GM23338 (cell line): ENCODE results near the gene DTD2. TPM values are rescaled to one million over a fixed set of nuclear protein-coding genes. Genes with fewer than 3 reads are reported as not detected.
"Not testable (repeated sequence)": the region's sequence is repeated elsewhere in the genome, so short reads cannot be mapped to it uniquely, and the experiment has no call there.

Experiments
- ATAC-seq: fragments of 200-7000 bp; cut with Tn5 transposase; 3 replicates; pipeline ENCODE4 v1.9.1; 2020
- DNase-seq: peaks from one replicate; pipeline ENCODE4 v3.0.0-alpha.2; 2015; ENCODE audit warnings: low spot score
- H2AFZ ChIP-seq: fragments of 200-600 bp; sonication (generic); 2 replicates; pipeline ENCODE4 v1.8.0; 2016; ENCODE audit warnings: antibody characterized with exemption, mild to moderate bottlenecking, moderate library complexity
- H3F3A ChIP-seq: fragments of 200-600 bp; sonication (generic); replicated peaks from 2 replicates; pipeline ENCODE4 v1.8.0; 2017; ENCODE audit warnings: antibody characterized with exemption, mixed run types, low read depth
- H3K27ac ChIP-seq: fragments of 200-600 bp; sonication (generic); 2 replicates; pipeline ENCODE4 v1.6.1; 2016; ENCODE audit warnings: low read depth
- H3K27me3 ChIP-seq: fragments of 200-600 bp; sonication (generic); 2 replicates; pipeline ENCODE4 v1.8.0; 2016; ENCODE audit warnings: mild to moderate bottlenecking, mixed run types, moderate library complexity; ENCODE audit not compliant: insufficient read depth
- H3K36me3 ChIP-seq: fragments of 200-600 bp; sonication (generic); 2 replicates; pipeline ENCODE4 v1.8.0; 2016; ENCODE audit warnings: mild to moderate bottlenecking; ENCODE audit not compliant: insufficient read depth
- H3K4me1 ChIP-seq: fragments of 200-600 bp; sonication (generic); 2 replicates; pipeline ENCODE4 v1.8.0; 2016; ENCODE audit warnings: mild to moderate bottlenecking, moderate library complexity; ENCODE audit not compliant: insufficient read depth
- H3K4me2 ChIP-seq: fragments of 200-600 bp; sonication (generic); 2 replicates; pipeline ENCODE4 v1.7.1; 2017; ENCODE audit warnings: mixed run types
- H3K4me3 ChIP-seq: fragments of 200-600 bp; sonication (generic); 2 replicates; pipeline ENCODE4 v1.6.1; 2016; ENCODE audit warnings: mixed run types
- H3K79me2 ChIP-seq: fragments of 200-600 bp; sonication (generic); replicated peaks from 2 replicates; pipeline ENCODE4 v1.8.0; 2017; ENCODE audit warnings: mild to moderate bottlenecking; ENCODE audit not compliant: insufficient read depth
- H3K9me2 ChIP-seq: fragments of 200-600 bp; sonication (generic); 2 replicates; pipeline ENCODE4 v1.8.0; 2017; ENCODE audit not compliant: insufficient read depth
- H4K20me1 ChIP-seq: fragments of 200-600 bp; sonication (generic); replicated peaks from 2 replicates; pipeline ENCODE4 v1.8.0; 2017; ENCODE audit warnings: mild to moderate bottlenecking; ENCODE audit not compliant: insufficient read depth
- H3K27ac Mint-ChIP-seq: 2 replicates; pipeline ENCODE4 v1.8.0; 2020; ENCODE audit warnings: inconsistent platforms, mild to moderate bottlenecking, moderate library complexity, mixed read lengths
- H3K27me3 Mint-ChIP-seq: 3 replicates; pipeline ENCODE4 v1.8.0; 2022; ENCODE audit warnings: low read depth, mild to moderate bottlenecking, moderate library complexity, mixed read lengths, inconsistent platforms; ENCODE audit not compliant: insufficient read depth, poor library complexity
- H3K36me3 Mint-ChIP-seq: 3 replicates; pipeline ENCODE4 v1.8.0; 2021; ENCODE audit warnings: low read depth, mild to moderate bottlenecking, inconsistent platforms, moderate library complexity, mixed read lengths
- H3K4me1 Mint-ChIP-seq: 3 replicates; pipeline ENCODE4 v1.8.0; 2020; ENCODE audit warnings: mild to moderate bottlenecking, inconsistent platforms, mixed read lengths
- H3K4me3 Mint-ChIP-seq: 3 replicates; pipeline ENCODE4 v1.8.0; 2021; ENCODE audit warnings: moderate library complexity, mild to moderate bottlenecking, inconsistent platforms, mixed read lengths
- H3K9me3 Mint-ChIP-seq: 3 replicates; pipeline ENCODE4 v1.8.0; 2020; ENCODE audit warnings: moderate library complexity, mild to moderate bottlenecking, inconsistent platforms, mixed read lengths
- CREB1 ChIP-seq: fragments of 250-450 bp; sonication (Bioruptor Pico); IDR thresholded peaks from 2 replicates; pipeline ENCODE4 v1.5.0; 2020; ENCODE audit warnings: low read depth, mild to moderate bottlenecking, moderate library complexity
- EZH2phosphoT487 ChIP-seq: fragments of 200-600 bp; sonication (generic); IDR thresholded peaks from one replicate; pipeline ENCODE4 v1.8.1; 2018; ENCODE audit warnings: antibody characterized with exemption; ENCODE audit not compliant: unreplicated experiment
- JUNB ChIP-seq: IDR thresholded peaks from one replicate; pipeline ENCODE4 v1.6.1; 2016; ENCODE audit warnings: antibody characterized with exemption; ENCODE audit not compliant: unreplicated experiment
- POLR2AphosphoS5 ChIP-seq: IDR thresholded peaks from 2 replicates; pipeline ENCODE4 v1.6.1; 2016; ENCODE audit warnings: antibody characterized with exemption, low read depth
- REST ChIP-seq: IDR thresholded peaks from one replicate; pipeline ENCODE4 v1.6.1; 2018; ENCODE audit warnings: antibody characterized with exemption; ENCODE audit not compliant: unreplicated experiment
- ZNF114 ChIP-seq: fragments of 250-450 bp; sonication (Bioruptor Pico); IDR thresholded peaks from 2 replicates; pipeline ENCODE4 v1.5.0; 2020; ENCODE audit warnings: mild to moderate bottlenecking, moderate library complexity
- ZNF331 ChIP-seq: fragments of 250-450 bp; sonication (Bioruptor Pico); IDR thresholded peaks from 2 replicates; pipeline ENCODE4 v1.5.0; 2020; ENCODE audit warnings: low read depth, mild to moderate bottlenecking, moderate library complexity
- ZNF462 ChIP-seq: fragments of 250-450 bp; sonication (Bioruptor Pico); IDR thresholded peaks from 2 replicates; pipeline ENCODE4 v1.5.0; 2020; ENCODE audit warnings: mild to moderate bottlenecking, moderate library complexity
- polyA plus RNA-seq: library from polyadenylated mRNA; unstranded; fragments of >200 nt; fragmentation: Nextera tagmentation; extraction: Ambion mirVana; gene quantifications from 2 replicates; pipeline ENCODE4 v1.2.1, GENCODE V29; 2016
- total RNA-seq: library from RNA; depleted of rRNA; stranded (reverse); fragments of >200 nt; shearing (Covaris generic); gene quantifications from 2 replicates; pipeline ENCODE4 v1.2.3, GENCODE V29; 2014
- TF ChIP-seq, protein P1 (sequence below): IDR thresholded peaks from 2 replicates; pipeline ENCODE4 v1.6.1; 2016; ENCODE audit warnings: antibody characterized with exemption
- TF ChIP-seq, protein P2 (sequence below), 2 experiments: fragments of 200-600 bp in 1 of 2; sonication (generic) in 1 of 2; conservative IDR thresholded peaks; 2 replicates each; pipeline versions ENCODE4 v1.5.1 to v1.6.1; 2016 to 2017; ENCODE audit warnings: antibody characterized with exemption in 2 of 2, low read depth in 2 of 2, mild to moderate bottlenecking in 2 of 2, moderate library complexity in 1 of 2

DTD2 gene
- total and polyA plus RNA-seq, 2 experiments from 2014 or later = 6.3 to 37.5 TPM

DNA sequence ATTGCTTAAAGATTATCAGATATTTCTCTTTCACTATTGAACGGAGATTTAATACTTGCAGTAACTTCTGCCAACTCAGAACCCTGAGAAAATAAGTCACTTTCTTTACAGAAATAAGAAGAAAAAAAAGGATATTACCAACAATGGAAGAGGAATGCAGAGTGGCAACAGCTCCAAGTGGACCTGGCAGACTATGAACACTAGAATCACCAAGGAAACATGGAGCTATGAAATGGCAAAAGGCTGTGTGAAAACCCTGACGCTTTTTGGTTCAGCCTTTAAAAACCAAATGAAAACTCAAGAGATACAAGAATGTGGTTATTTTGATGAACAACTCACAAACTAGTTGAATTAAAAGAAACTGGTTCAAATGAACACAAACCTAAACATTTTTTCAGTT is 17.7 kb downstream of the DTD2 start:
- Mint-ChIP-seq H3K27me3 (no peaks in the 10 kb centered on the region), H3K36me3 (peaks cover 30% of the 10 kb centered on the region), H3K4me1 (no peaks in the 10 kb centered on the region), H3K9me3 (peaks cover 22% of the 10 kb centered on the region), H3K4me3 (no peak overlapping the region), H3K27ac (no peak overlapping the region)
- no peaks in the 10 kb centered on the region for H3F3A ChIP-seq
- H3K36me3 ChIP-seq = peaks cover 8% of the 10 kb centered on the region; the same call in 1 of the 2 replicates
- H3K4me2 ChIP-seq = no peak overlapping the region
- no peaks in the 10 kb centered on the region; the same call in none of the 2 replicates for H3K9me2 ChIP-seq
- no peak for DNase-seq
- no peak overlapping the region for H3K4me3 ChIP-seq
- no peaks in the 10 kb centered on the region for H4K20me1 ChIP-seq
- no peak for ATAC-seq
- no peak overlapping the region for H3K27ac ChIP-seq
- H3K4me1 ChIP-seq = no peaks in the 10 kb centered on the region
- TF ChIP-seq CREB1 (CRISPR knock-in tag) (no peak), ZNF331 (CRISPR knock-in tag) (no peak), JUNB (no peak), EZH2phosphoT487 (no peak), ZNF114 (CRISPR knock-in tag) (no peak), ZNF462 (CRISPR knock-in tag) (no peak), POLR2AphosphoS5 (no peak), REST (no peak)
- TF ChIP-seq, protein P1, sequence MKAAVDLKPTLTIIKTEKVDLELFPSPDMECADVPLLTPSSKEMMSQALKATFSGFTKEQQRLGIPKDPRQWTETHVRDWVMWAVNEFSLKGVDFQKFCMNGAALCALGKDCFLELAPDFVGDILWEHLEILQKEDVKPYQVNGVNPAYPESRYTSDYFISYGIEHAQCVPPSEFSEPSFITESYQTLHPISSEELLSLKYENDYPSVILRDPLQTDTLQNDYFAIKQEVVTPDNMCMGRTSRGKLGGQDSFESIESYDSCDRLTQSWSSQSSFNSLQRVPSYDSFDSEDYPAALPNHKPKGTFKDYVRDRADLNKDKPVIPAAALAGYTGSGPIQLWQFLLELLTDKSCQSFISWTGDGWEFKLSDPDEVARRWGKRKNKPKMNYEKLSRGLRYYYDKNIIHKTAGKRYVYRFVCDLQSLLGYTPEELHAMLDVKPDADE = no peak
- TF ChIP-seq, protein P2, sequence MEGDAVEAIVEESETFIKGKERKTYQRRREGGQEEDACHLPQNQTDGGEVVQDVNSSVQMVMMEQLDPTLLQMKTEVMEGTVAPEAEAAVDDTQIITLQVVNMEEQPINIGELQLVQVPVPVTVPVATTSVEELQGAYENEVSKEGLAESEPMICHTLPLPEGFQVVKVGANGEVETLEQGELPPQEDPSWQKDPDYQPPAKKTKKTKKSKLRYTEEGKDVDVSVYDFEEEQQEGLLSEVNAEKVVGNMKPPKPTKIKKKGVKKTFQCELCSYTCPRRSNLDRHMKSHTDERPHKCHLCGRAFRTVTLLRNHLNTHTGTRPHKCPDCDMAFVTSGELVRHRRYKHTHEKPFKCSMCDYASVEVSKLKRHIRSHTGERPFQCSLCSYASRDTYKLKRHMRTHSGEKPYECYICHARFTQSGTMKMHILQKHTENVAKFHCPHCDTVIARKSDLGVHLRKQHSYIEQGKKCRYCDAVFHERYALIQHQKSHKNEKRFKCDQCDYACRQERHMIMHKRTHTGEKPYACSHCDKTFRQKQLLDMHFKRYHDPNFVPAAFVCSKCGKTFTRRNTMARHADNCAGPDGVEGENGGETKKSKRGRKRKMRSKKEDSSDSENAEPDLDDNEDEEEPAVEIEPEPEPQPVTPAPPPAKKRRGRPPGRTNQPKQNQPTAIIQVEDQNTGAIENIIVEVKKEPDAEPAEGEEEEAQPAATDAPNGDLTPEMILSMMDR (conservative IDR thresholded peaks at IDR 0.05; ENCODE audit: low read depth in 2 of 2) = no peak
- H3K27me3 ChIP-seq = no peaks in the 10 kb centered on the region
- H2AFZ ChIP-seq = no peak overlapping the region
- H3K79me2 ChIP-seq = no peaks in the 10 kb centered on the region

DNA sequence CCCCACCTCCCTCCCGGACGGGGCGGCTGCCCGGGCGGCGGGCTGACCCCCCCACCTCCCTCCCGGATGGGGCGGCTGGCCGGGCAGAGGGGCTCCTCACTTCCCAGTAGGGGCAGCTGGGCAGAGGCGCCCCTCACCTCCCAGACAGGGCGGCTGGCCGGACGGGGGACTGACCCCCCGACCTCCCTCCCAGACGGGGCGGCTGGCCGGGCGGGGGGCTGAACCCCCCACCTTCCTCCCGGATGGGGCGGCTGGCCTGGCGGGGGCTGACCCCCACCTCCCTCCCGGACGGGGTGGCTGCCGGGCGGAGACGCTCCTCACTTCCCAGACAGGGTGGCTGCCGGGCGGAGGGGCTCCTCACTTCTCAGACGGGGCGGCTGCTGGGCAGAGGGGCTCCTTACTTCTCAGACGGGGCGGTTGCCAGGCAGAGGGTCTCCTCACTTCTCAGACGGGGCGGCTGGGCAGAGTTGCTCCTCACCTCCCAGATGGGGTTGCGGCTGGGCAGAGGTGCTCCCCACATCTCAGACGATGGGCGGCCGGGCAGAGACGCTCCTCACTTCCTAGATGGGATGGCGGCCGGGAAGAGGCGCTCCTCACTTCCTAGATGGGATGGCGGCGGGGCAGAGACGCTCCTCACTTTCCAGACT is 20.1 kb downstream of the DTD2 start:
- H4K20me1 ChIP-seq = not testable (repeated sequence)
- H3K36me3 Mint-ChIP-seq = peaks cover 28% of the 10 kb centered on the region

More for the DNA sequence above, 20.1 kb downstream of the DTD2 start:
- not testable (repeated sequence) for H3K27ac Mint-ChIP-seq, DNase-seq, H3K79me2 ChIP-seq, H3K4me1 ChIP-seq, H3K4me1 Mint-ChIP-seq, H2AFZ ChIP-seq, H3K4me2 ChIP-seq, H3K27me3 ChIP-seq, H3K36me3 ChIP-seq, H3F3A ChIP-seq, H3K4me3 Mint-ChIP-seq, H3K27me3 Mint-ChIP-seq, ATAC-seq, H3K9me2 ChIP-seq, H3K4me3 ChIP-seq, H3K27ac ChIP-seq
- peaks cover 22% of the 10 kb centered on the region for H3K9me3 Mint-ChIP-seq
